ENCODE results near the gene C1GALT1.
"Not testable (repeated sequence)": the region's sequence is repeated elsewhere in the genome, so short reads cannot be mapped to it uniquely, and the experiment has no call there.

C1GALT1 gene

DNA sequence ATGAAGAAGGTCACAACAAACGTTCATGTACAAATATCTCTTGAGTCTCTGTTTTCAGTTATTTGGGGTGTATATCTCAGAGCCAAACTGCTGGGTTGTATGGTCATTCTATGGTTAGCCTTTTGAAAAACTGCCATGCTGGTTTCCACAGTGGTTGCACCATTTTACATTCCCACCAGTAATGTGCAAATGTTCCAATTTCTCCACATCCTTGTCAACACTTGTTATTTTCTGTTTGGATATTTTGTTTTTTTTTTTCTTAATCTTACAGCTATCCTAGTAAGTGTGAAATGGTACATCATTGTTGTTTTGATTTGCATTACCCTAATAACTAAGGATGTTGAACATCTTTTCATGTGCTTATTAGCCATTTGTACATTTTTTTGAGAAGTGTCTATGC, 13.0 kb upstream of the C1GALT1 start:
- DNase-seq (ENCODE audit: low read depth), result no peak

DNA sequence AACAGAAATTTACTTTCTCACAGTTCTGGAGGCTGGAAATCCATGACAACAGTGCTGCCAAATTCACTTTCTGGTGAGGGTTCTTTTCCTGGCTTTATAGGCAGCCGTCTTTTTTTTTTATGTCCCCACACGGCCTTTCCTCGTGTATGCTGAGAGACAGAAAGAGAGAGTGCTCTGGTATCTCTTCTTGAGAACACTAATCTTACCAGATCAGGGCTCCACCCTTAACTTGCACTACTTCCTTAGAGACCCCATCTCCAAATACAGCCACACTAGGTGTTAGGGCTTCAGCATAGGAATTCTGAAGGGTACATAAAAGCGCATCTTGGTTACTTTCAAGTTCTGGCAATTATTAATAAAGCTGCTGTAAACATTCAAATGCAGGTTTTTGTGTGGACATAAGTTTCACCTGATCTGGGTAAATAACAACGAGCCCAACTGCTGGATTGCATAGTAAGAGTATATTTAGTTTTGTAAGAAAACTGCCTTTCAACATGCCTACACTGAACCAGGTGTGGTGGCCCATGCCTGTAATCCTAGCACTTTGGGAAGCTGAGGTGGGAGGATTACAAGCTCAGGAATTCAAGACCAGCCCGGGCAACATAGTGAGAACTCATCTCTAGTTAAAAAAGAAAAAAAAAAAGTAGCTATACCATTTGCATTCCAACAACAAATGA, 8.2 kb upstream of the C1GALT1 start:
- no peak for DNase-seq (ENCODE audit: low read depth)

GRCh38 chr7:7175075-7175695, 7.2 kb upstream of the C1GALT1 start:
- DNase-seq (ENCODE audit: low read depth), result no peak

GRCh38 chr7:7176406-7177043, 5.8 kb upstream of the C1GALT1 start:
- DNase-seq (ENCODE audit: low read depth), result no peak

- no peak for DNase-seq (ENCODE audit: low read depth)
Observed at GRCh38 chr7:7177044-7177517, 5.3 kb upstream of the C1GALT1 start.

- no peak for DNase-seq (ENCODE audit: low read depth)
Observed at GRCh38 chr7:7178081-7178480, 4.3 kb upstream of the C1GALT1 start.

GRCh38 chr7:7178906-7179305, 3.4 kb upstream of the C1GALT1 start:
- DNase-seq (ENCODE audit: low read depth), result no peak

- no peak for DNase-seq (ENCODE audit: low read depth)
Observed at GRCh38 chr7:7180725-7181449, 1.5 kb upstream of the C1GALT1 start.

GRCh38 chr7:7181519-7182155, 707 bp upstream of the C1GALT1 start:
- peak; percentile 8 for DNase-seq (ENCODE audit: low read depth)

DNA sequence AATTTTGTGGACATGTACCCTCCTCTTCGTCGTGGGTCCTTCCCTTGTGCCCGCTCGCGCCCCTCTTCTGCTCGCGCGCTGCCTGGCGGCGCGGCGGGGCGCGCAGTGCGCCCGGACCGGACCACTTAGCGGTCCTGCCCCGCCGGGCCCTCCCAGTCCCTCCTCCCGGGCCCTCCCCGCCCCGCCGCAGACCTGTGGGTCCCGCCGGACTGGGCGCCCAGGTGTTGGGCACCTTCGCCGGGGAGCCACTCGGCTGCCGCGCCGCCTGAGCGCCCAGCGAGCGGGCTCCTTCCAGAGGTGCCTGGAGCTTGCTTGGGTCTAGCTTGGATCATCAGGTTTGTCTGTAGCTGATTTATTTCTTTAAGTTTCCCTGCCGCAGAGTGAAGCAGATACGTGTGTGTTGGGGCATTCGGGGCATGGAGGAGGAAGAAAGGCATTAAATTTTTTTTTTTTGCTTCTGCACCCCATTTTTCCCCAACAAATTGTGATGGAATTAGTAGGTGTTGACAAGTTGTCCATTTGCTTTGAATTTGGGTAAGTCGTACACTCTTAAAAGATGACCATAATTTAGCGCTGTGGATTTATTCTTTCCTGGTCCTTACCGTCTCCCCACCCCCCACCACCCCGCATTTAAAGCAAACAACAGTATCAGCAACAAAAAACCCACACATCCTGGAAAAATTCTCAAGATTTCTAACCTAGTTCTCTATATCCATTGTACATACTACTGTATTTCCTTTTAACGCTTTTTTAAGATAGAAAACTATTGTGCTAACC, 905 bp downstream of the C1GALT1 start:
- peak; percentile 46 for DNase-seq (ENCODE audit: low read depth)

DNA sequence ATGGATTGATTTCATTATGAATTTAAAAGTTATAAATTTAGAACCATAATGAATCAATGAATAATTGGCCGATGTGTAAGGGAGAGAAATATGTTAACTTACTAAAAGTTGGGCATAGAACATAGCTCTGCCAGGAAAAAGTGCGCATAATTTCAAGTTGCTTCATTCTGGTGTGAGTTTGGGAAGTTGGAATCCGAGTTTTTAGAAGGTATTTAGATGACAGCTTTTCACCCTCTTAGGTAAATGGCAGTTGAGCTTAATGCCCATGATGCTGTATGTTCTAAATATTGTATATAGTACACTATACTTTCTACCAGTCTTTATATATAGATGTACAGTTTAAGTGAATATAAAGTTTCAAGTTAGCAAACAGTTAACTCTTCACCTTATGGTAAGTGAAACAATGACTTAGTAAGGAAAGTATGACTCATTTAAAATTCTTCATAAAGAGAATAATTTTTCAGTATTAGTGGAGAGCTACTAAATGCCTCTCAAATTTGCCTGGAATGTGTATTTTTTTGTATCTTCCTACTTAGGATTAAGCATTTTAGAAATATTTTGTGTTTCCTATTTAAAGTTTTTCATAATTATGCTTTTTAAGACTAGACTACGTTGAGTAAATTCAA, 1.6 kb downstream of the C1GALT1 start:
- no peak for DNase-seq (ENCODE audit: low read depth)

- no peak for DNase-seq (ENCODE audit: low read depth)
Observed at GRCh38 chr7:7185371-7185989, 3.1 kb downstream of the C1GALT1 start.

GRCh38 chr7:7188091-7188490, 5.7 kb downstream of the C1GALT1 start:
- DNase-seq (ENCODE audit: low read depth), result no peak

DNA sequence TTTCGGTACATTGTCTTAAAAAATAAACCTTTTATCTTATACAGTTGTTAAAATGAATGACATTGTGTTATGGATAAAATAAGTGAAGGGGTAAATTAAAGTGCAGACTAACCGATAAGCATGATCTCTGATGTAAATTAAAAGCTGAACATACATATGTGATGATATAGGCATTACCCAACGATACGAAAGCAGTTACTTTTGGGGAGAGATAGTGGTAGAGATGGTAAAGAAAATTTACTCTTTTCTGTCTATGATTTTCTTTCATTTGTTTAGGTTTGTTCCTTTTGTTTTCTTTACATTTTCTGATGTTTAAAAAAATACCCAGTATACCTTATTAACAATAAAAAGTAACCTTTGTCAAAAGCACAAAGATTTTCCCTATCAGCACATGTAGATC, 6.4 kb downstream of the C1GALT1 start:
- DNase-seq (ENCODE audit: low read depth), result no peak

GRCh38 chr7:7190142-7190541, 7.8 kb downstream of the C1GALT1 start:
- no peak for DNase-seq (ENCODE audit: low read depth)

- DNase-seq (ENCODE audit: low read depth), result no peak
Observed at GRCh38 chr7:7191137-7191536, 8.8 kb downstream of the C1GALT1 start.

- not testable (repeated sequence) for DNase-seq (ENCODE audit: low read depth)
Observed at GRCh38 chr7:7192798-7193788, 10.7 kb downstream of the C1GALT1 start.

- DNase-seq (ENCODE audit: low read depth), result not testable (repeated sequence)
Observed at GRCh38 chr7:7199592-7199991, 17.2 kb downstream of the C1GALT1 start.

DNA sequence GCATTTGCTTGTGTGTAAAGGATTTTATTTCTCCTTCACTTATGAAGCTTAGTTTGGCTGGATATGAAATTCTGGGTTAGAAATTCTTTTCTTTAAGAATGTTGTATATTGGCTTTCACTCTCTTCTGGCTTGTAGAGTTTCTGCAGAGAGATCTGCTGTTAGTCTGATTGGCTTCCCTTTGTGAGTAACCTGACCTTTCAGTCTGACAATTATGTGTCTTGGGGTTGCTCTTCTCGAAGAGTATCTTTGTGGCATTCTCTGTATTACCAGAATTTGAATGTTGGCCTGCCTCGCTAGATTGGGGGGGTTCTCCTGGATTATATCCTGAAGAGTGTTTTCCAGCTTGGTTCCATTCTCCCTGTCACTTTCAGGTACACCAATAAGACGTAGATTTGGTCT, 17.9 kb downstream of the C1GALT1 start:
- not testable (repeated sequence) for DNase-seq (ENCODE audit: low read depth)
